A549 (cell line): Measurements from ENCODE around the gene AQP12B. TPM values are rescaled to one million over a fixed set of nuclear protein-coding genes. Genes with fewer than 3 reads are reported as not detected.
A peak's percentile ranks its signal among the peaks of the same experiment; 100 is the strongest.

ENCODE experiments used
- ATAC-seq, 2 experiments: fragments of 200-7000 bp in 1 of 2; fragments of >200 bp in 1 of 2; cut with Nextera tagmentation in 1 of 2; cut with Tn5 transposase in 1 of 2; 3 replicates each; pipeline versions ENCODE4 v1.8.0 to v1.9.1; 2018 to 2020; ENCODE audit warnings: mild to moderate bottlenecking in 1 of 2, moderate library complexity in 1 of 2
- CTCF ChIA-PET: fragments of 300-600 bp; sonication (Branson Sonifier 250); formaldehyde crosslinking; extraction: SDS; loops from one replicate; lab custom pipeline; 2021; ENCODE audit warnings: antibody characterized with exemption, inconsistent platforms; lab: Yijun Ruan, JAX
- POLR2A ChIA-PET: fragments of 350-600 bp; formaldehyde crosslinking; extraction: SDS; loops from one replicate; lab custom pipeline; 2021; ENCODE audit warnings: antibody characterized with exemption, inconsistent platforms; lab: Yijun Ruan, JAX
- DNase-seq, 2 experiments: peaks; one replicate each; pipeline versions ENCODE4 v3.0.0 to v3.0.0-alpha.2; 2011 to 2016; ENCODE audit warnings: low read depth in 1 of 2, low spot score in 1 of 2
- FAIRE-seq: peaks from 2 replicates; lab custom pipeline; 2011; peaks lifted over from hg19 to GRCh38; lab: Jason Lieb, UNC
- H3K27ac ChIP-seq, 2 experiments: fragments of >200 bp; sonication (Bioruptor Twin); formaldehyde crosslinking; 3 replicates each; pipeline ENCODE4 v1.5.1; 2016 to 2017
- H3K4me1 ChIP-seq: fragments of >200 bp; sonication (Bioruptor Twin); formaldehyde crosslinking; 3 replicates; pipeline ENCODE4 v1.6.1; 2016
- H3K4me2 ChIP-seq: fragments of >200 bp; sonication (Bioruptor Twin); formaldehyde crosslinking; 3 replicates; pipeline ENCODE4 v1.6.1; 2016
- H3K4me3 ChIP-seq: fragments of >200 bp; sonication (Bioruptor Twin); formaldehyde crosslinking; 3 replicates; pipeline ENCODE4 v1.5.1; 2016
- H3K9me3 ChIP-seq: fragments of >200 bp; sonication (Bioruptor Twin); formaldehyde crosslinking; 3 replicates; pipeline ENCODE4 v1.6.1; 2016
- CHD4 ChIP-seq: fragments of 200-600 bp; sonication (generic); IDR thresholded peaks from 2 replicates; pipeline ENCODE4 v1.6.1; 2016; ENCODE audit warnings: antibody characterized with exemption, mild to moderate bottlenecking, borderline replicate concordance
- EHF ChIP-seq: fragments of 250-450 bp; sonication (Bioruptor Pico); IDR thresholded peaks from 2 replicates; pipeline ENCODE4 v1.5.0; 2020; ENCODE audit warnings: mild to moderate bottlenecking
- EP300 ChIP-seq, 2 experiments: fragments of >200 bp; sonication (Bioruptor Twin); formaldehyde crosslinking; IDR thresholded peaks; 2 replicates in 1 of 2; 3 replicates in 1 of 2; pipeline ENCODE4 v1.6.1; 2016 to 2017
- FOXS1 ChIP-seq: fragments of 250-450 bp; sonication (Bioruptor Pico); IDR thresholded peaks from 2 replicates; pipeline ENCODE4 v1.5.0; 2020; ENCODE audit warnings: mild to moderate bottlenecking, moderate library complexity
- JUN ChIP-seq, 2 experiments: fragments of >200 bp; sonication (Bioruptor Twin); formaldehyde crosslinking; IDR thresholded peaks; 2 replicates in 1 of 2; 3 replicates in 1 of 2; pipeline ENCODE4 v1.6.1; 2016 to 2017
- NPAS2 ChIP-seq: fragments of 250-450 bp; sonication (Bioruptor Pico); IDR thresholded peaks from 2 replicates; pipeline ENCODE4 v1.8.0; 2022; ENCODE audit warnings: mild to moderate bottlenecking, moderate library complexity, borderline replicate concordance
- PHF8 ChIP-seq: fragments of 200-600 bp; sonication (generic); IDR thresholded peaks from 2 replicates; pipeline ENCODE4 v1.6.1; 2016; ENCODE audit warnings: low read depth, mild to moderate bottlenecking, antibody characterized with exemption, moderate library complexity, borderline replicate concordance
- RARB ChIP-seq: fragments of 250-450 bp; sonication (Bioruptor Pico); IDR thresholded peaks from 2 replicates; pipeline ENCODE4 v1.8.0; 2021; ENCODE audit warnings: mild to moderate bottlenecking, moderate library complexity
- SMC3 ChIP-seq: fragments of >200 bp; sonication (Bioruptor Twin); formaldehyde crosslinking; IDR thresholded peaks from 3 replicates; pipeline ENCODE4 v1.6.1; 2018; ENCODE audit warnings: inconsistent platforms
- ZNF302 ChIP-seq: fragments of 250-450 bp; sonication (Bioruptor Pico); IDR thresholded peaks from 2 replicates; pipeline ENCODE4 v1.9.0; 2021; ENCODE audit warnings: inconsistent platforms, mild to moderate bottlenecking, moderate library complexity
- WGBS: methylation state at CpG from one replicate; pipeline ENCODE4 v1.1.6; 2017; ENCODE audit errors: missing lambda C conversion rate; 5-methylcytosine and 5-hydroxymethylcytosine counted together
- polyA plus RNA-seq, 4 experiments: library from polyadenylated mRNA; depleted of rRNA in 3 of 4; stranded (reverse); fragments of >200 nt; fragmentation: RNase III in 1 of 4; extraction: RNeasy Plus Mini Kit Qiagen cat#74134 plus additional on column Dnase treatment in 1 of 4; gene quantifications; 2 replicates in 3 of 4; 3 replicates in 1 of 4; pipeline ENCODE4 v1.2.3, GENCODE V29; 2011 to 2017
- TF ChIP-seq, protein P1 (sequence below): fragments of >200 bp; sonication (Bioruptor Twin); formaldehyde crosslinking; IDR thresholded peaks from 3 replicates; pipeline ENCODE4 v1.6.1; 2016

Gene AQP12B
- polyA plus RNA-seq, 2 of the 4 experiments (the other 2 are of a cell fraction) = not detected

DNA sequence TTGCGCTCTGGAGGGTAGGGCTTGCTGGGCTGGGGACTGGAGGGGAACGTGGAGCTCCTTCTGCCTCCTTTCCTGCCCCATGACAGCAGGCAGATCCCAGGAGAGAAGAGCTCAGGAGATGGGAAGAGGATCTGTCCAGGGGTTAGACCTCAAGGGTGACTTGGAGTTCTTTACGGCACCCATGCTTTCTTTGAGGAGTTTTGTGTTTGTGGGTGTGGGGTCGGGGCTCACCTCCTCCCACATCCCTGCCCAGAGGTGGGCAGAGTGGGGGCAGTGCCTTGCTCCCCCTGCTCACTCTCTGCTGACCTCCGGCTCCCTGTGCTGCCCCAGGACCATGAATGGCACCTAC lies 53.1 kb downstream of the AQP12B start:
- Histone ChIP-seq H3K4me2 (no peak overlapping the region), H3K4me1 (no peaks in the 10 kb centered on the region), H3K4me3 (no peak overlapping the region), H3K27ac (no peak overlapping the region), H3K9me3 (peaks cover 15% of the 10 kb centered on the region)
- CTCF ChIA-PET = interaction anchor here (1.4 kb wide), 1 partner anchor 64 kb away, joined by 4 read pairs; no protein-coding TSS in a partner anchor
- POLR2A ChIA-PET = no interaction called here
- no peak for FAIRE-seq
- DNase-seq = no peak
- no peak for ATAC-seq
- 0% methylated on average over 2 of the region's 5 CpGs for WGBS
- no peak for TF ChIP-seq EHF (CRISPR knock-in tag)
- TF ChIP-seq, all 56 proteins: peak for 0

DNA sequence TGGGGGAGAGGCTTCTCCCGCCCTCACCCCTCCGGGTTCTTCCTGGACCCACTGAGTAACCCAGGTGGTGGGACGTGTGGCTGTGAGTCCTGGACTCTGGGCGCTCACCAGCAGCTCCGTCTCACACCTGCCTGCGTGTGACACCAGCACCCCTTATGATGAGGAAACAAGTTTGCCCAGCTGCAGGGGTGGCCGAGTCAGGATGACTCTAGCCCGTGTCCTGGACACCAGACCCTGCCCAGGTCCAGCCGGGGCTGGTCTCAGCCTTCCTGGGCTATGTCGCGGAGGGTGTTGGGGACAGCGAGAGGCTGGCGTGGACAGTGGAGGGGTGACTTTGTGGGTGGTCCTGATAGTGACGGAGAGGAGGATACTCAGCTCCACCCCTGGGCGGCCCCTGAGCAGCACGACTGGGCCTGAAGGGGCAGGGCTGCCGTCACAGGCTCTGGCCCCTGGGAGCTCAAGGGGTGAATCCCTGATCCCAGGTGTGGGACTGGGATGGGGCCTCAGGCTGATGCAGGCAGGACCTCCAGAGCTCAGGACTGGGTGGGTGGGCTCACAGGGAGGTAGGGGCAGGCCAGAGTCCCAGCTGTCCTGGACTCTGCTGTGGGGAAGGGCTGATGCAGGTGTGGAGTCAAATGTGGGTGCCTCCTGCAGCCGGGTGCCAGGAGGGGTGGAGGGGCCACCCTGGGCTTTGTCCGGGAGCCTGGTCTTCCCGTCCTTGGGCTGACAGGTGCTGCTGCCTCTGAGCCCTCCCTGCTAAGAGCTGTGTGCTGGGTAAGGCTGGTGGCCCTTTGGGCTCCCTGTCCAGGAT lies 53.7 kb downstream of the AQP12B start:
- TF ChIP-seq CHD4 (no peak), JUN (IDR thresholded peaks at IDR 0.05) (no peak), EP300 (IDR thresholded peaks at IDR 0.05) (no peak)
- TF ChIP-seq, protein P1, sequence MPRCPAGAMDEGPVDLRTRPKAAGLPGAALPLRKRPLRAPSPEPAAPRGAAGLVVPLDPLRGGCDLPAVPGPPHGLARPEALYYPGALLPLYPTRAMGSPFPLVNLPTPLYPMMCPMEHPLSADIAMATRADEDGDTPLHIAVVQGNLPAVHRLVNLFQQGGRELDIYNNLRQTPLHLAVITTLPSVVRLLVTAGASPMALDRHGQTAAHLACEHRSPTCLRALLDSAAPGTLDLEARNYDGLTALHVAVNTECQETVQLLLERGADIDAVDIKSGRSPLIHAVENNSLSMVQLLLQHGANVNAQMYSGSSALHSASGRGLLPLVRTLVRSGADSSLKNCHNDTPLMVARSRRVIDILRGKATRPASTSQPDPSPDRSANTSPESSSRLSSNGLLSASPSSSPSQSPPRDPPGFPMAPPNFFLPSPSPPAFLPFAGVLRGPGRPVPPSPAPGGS = no peak
- TF ChIP-seq, all 56 proteins: peak for 0
- 72% methylated on average over 12 of the region's 20 CpGs for WGBS
- Histone ChIP-seq H3K4me3 (no peak overlapping the region), H3K4me1 (no peaks in the 10 kb centered on the region), H3K9me3 (peaks cover 10% of the 10 kb centered on the region), H3K27ac (no peak overlapping the region), H3K4me2 (no peak overlapping the region)
- ChIA-PET CTCF (interaction anchor here (1.4 kb wide), 1 partner anchor 63 kb away, joined by 4 read pairs; no protein-coding TSS in a partner anchor), POLR2A (no interaction called here)
- DNase-seq (no peak), ATAC-seq (no peak; a peak in 1 of 6 replicates), FAIRE-seq (no peak)

DNA sequence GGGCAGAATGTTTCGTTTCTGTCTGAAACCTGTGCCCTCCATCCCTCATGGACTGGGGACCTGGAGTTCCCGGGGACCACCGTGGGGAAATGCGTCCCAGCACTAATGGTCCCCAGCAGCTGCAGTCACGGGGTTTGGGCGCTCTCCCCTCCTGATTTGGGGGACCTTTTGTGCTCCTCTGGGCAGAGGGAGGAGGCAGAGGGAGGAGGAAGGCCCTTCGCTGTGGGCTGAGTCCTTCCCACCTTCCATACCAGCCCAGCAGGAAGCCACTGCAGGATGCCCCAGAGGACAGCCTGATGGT lies 54.2 kb downstream of the AQP12B start:
- H3K4me1 ChIP-seq = no peaks in the 10 kb centered on the region
- H3K27ac ChIP-seq = no peak overlapping the region
- DNase-seq (no peak), FAIRE-seq (no peak), ATAC-seq (peak in 1 of 2 experiments; percentile 6; a peak in 1 of 6 replicates)
- H3K9me3 ChIP-seq = peaks cover 4% of the 10 kb centered on the region; the same call in 2 of the 3 replicates
- TF ChIP-seq FOXS1 (CRISPR knock-in tag) (no peak), SMC3 (no peak), CHD4 (no peak), ZNF302 (CRISPR knock-in tag) (no peak)
- ChIA-PET CTCF (interaction anchor here (1.4 kb wide), 1 partner anchor 63 kb away, joined by 4 read pairs; no protein-coding TSS in a partner anchor), POLR2A (no interaction called here)
- H3K4me3 ChIP-seq = no peak overlapping the region
- H3K4me2 ChIP-seq = no peak overlapping the region
- 68% methylated on average over 6 of the region's 7 CpGs for WGBS

DNA sequence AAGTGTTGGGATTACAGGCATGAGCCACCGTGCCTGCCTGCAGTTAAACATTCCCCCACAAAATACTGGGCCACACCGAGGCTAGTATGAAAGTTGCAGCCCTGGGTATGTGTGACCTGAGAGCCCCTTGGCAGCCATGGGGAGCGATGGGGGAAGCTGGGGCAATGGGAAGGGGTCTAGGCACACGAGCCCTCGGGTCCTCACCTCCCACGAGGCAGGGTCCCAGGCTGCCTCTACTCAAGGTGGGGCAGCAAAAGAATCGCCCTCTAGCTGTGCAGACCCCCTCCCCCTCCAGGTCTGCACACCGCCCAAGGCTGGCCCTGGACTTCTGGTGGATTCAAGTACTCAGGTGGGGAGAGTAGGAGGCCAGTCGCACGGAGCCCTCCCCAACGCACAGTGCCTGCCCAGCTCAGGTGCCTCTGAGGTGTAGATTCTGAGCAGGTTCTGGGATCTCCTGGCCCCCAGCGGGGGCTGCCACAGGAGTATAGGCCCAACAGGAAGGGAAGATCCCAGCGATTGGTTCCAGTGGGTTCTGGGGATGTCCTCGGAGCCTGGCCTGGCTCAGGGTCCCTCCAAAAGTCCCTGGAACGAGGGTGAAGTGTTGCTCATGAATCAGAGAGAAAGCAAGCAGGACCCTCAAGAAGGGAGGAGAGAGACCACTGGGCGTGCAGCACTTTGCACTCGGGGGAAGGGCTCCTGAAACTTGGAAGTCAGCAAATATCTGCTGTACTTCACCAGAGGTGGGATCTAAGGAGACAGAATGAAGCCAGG lies 54.8 kb downstream of the AQP12B start:
- Histone ChIP-seq H3K4me2 (no peak overlapping the region), H3K4me3 (no peak overlapping the region), H3K9me3 (peaks cover 2% of the 10 kb centered on the region; the same call in 1 of the 3 replicates)
- DNase-seq (no peak), ATAC-seq (no peak)
- POLR2A ChIA-PET = no interaction called here
- 58% methylated on average over 14 of the region's 17 CpGs for WGBS
- TF ChIP-seq NPAS2 (no peak), JUN (IDR thresholded peaks at IDR 0.05) (no peak), PHF8 (no peak), RARB (CRISPR knock-in tag) (no peak)
- TF ChIP-seq, protein P1 = no peak
- TF ChIP-seq, all 56 proteins: peak for 0
- CTCF ChIA-PET = interaction anchor here (0.7 to 1.3 kb wide), 2 partner anchors 24 to 224 kb away, joined by 3 read pairs; no protein-coding TSS in a partner anchor
- FAIRE-seq = no peak
- no peaks in the 10 kb centered on the region for H3K4me1 ChIP-seq
- no peak overlapping the region for H3K27ac ChIP-seq
